ENCODE data around the gene MARK4.

MARK4 gene

GRCh38 chr19:45253396-45254027 lies 2.4 kb downstream of the MARK4 start:
- H3K27ac ChIP-seq, result no peak overlapping the region
- TF ChIP-seq CTCF (conservative IDR thresholded peaks at IDR 0.05) (no peak), ZFX (IDR thresholded peaks at IDR 0.05) (no peak)

- TF ChIP-seq CTCF (conservative IDR thresholded peaks at IDR 0.05), result no peak; the same call in 1 of the 2 replicates
- TF ChIP-seq ZFX (IDR thresholded peaks at IDR 0.05), result no peak
- H3K27ac ChIP-seq, result no peak overlapping the region
Measured at GRCh38 chr19:45254044-45254531, 3.0 kb downstream of the MARK4 start.

- no peak for TF ChIP-seq CTCF (conservative IDR thresholded peaks at IDR 0.05)
- TF ChIP-seq ZFX (IDR thresholded peaks at IDR 0.05), result no peak
- H3K27ac ChIP-seq, result no peak overlapping the region
Measured at GRCh38 chr19:45255611-45256157, 4.6 kb downstream of the MARK4 start.

- no peak overlapping the region for H3K27ac ChIP-seq
- TF ChIP-seq CTCF (conservative IDR thresholded peaks at IDR 0.05), result no peak
- no peak for TF ChIP-seq ZFX (IDR thresholded peaks at IDR 0.05)
Measured at GRCh38 chr19:45256836-45257235, 5.8 kb downstream of the MARK4 start.

GRCh38 chr19:45258862-45259261 lies 7.8 kb downstream of the MARK4 start:
- no peak overlapping the region for H3K27ac ChIP-seq
- TF ChIP-seq CTCF (conservative IDR thresholded peaks at IDR 0.05) (no peak), ZFX (IDR thresholded peaks at IDR 0.05) (no peak)

GRCh38 chr19:45262570-45262969 lies 11.5 kb downstream of the MARK4 start:
- TF ChIP-seq CTCF (conservative IDR thresholded peaks at IDR 0.05) (no peak), ZFX (IDR thresholded peaks at IDR 0.05) (no peak)
- H3K27ac ChIP-seq, result no peak overlapping the region

- TF ChIP-seq CTCF (conservative IDR thresholded peaks at IDR 0.05) (no peak), ZFX (IDR thresholded peaks at IDR 0.05) (no peak)
- H3K27ac ChIP-seq, result no peak overlapping the region
Measured at GRCh38 chr19:45263013-45263412, 11.9 kb downstream of the MARK4 start.

All from C4-2B (cell line).